Liver (tissue), 9 donors: ENCODE measurements around the gene VPS13C. TPM values are rescaled to one million over a fixed set of nuclear protein-coding genes. Genes with fewer than 3 reads are reported as not detected.
A peak's percentile ranks its signal among the peaks of the same experiment; 100 is the strongest.

ENCODE experiments used
- DNase-seq: peaks from one replicate; pipeline ENCODE4 v3.0.0-alpha.2; 2017; ENCODE audit warnings: low spot score
- H3K27ac ChIP-seq, 2 donors: one replicate each; pipeline ENCODE4 v1.7.0; 2013; ENCODE audit warnings: inconsistent platforms in 2 of 2, low read length in 2 of 2, control low read depth in 1 of 2, low read depth in 1 of 2, mild to moderate bottlenecking in 1 of 2
- H3K27me3 ChIP-seq, 4 donors: one replicate each; pipeline versions ENCODE4 v1.6.1 to v1.7.0; 2013; ENCODE audit warnings: low read length in 3 of 4, inconsistent platforms in 1 of 4, mild to moderate bottlenecking in 1 of 4, moderate library complexity in 1 of 4; ENCODE audit not compliant: control insufficient read depth in 4 of 4, insufficient read depth in 4 of 4
- H3K36me3 ChIP-seq, 4 donors: one replicate each; pipeline versions ENCODE4 v1.6.1 to v1.7.0; 2013; ENCODE audit warnings: low read length in 3 of 4, mild to moderate bottlenecking in 3 of 4, low read depth in 1 of 4, moderate library complexity in 1 of 4; ENCODE audit not compliant: control insufficient read depth in 4 of 4, insufficient read depth in 3 of 4
- H3K4me1 ChIP-seq, 4 donors: one replicate each; pipeline versions ENCODE4 v1.6.1 to v1.7.0; 2013; ENCODE audit warnings: low read length in 3 of 4, mild to moderate bottlenecking in 3 of 4, moderate library complexity in 1 of 4; ENCODE audit not compliant: control insufficient read depth in 4 of 4, insufficient read depth in 4 of 4
- H3K4me3 ChIP-seq, 3 donors: one replicate each; pipeline versions ENCODE4 v1.6.1 to v1.7.0; 2013; ENCODE audit warnings: low read length in 3 of 3, control low read depth in 1 of 3, low read depth in 1 of 3, mild to moderate bottlenecking in 1 of 3
- H3K9ac ChIP-seq, 2 donors: one replicate each; pipeline ENCODE4 v1.7.0; 2013; ENCODE audit warnings: low read length in 2 of 2, mild to moderate bottlenecking in 2 of 2, moderate library complexity in 2 of 2, control low read depth in 1 of 2, low read depth in 1 of 2
- H3K9me3 ChIP-seq, 4 donors: one replicate each; pipeline versions ENCODE4 v1.6.1 to v1.7.0; 2013; ENCODE audit warnings: low read length in 3 of 4; ENCODE audit not compliant: control insufficient read depth in 4 of 4
- ATF3 ChIP-seq: IDR thresholded peaks from 2 replicates; pipeline ENCODE4 v1.6.1; 2016; ENCODE audit warnings: antibody characterized with exemption
- CTCF ChIP-seq: fragments of 150-350 bp; IDR thresholded peaks from 2 replicates; pipeline ENCODE4 v1.5.1; 2017; ENCODE audit warnings: improper control_type of control experiment, low read depth, low read length; ENCODE audit not compliant: missing input control
- EGR1 ChIP-seq, 2 donors: IDR thresholded peaks; 2 replicates each; pipeline ENCODE4 v1.6.1; 2016 to 2018; ENCODE audit warnings: antibody characterized with exemption in 2 of 2, low read depth in 2 of 2
- FOXA1 ChIP-seq: IDR thresholded peaks from 2 replicates; pipeline ENCODE4 v1.6.1; 2016; ENCODE audit warnings: antibody characterized with exemption
- GABPA ChIP-seq, 2 donors: IDR thresholded peaks in 1 of 2; conservative IDR thresholded peaks in 1 of 2; 2 replicates each; pipeline ENCODE4 v1.6.1; 2016; ENCODE audit warnings: antibody characterized with exemption in 2 of 2, mild to moderate bottlenecking in 1 of 2, moderate library complexity in 1 of 2
- HNF4A ChIP-seq, 2 donors: conservative IDR thresholded peaks; 2 replicates each; pipeline ENCODE4 v1.6.1; 2016; ENCODE audit warnings: antibody characterized with exemption in 2 of 2, mild to moderate bottlenecking in 2 of 2
- HNF4G ChIP-seq: IDR thresholded peaks from 2 replicates; pipeline ENCODE4 v1.6.1; 2016; ENCODE audit warnings: antibody characterized with exemption
- JUND ChIP-seq, 2 donors: IDR thresholded peaks; 2 replicates each; pipeline ENCODE4 v1.6.1; 2016; ENCODE audit warnings: antibody characterized with exemption in 2 of 2
- MAX ChIP-seq: IDR thresholded peaks from 2 replicates; pipeline ENCODE4 v1.6.1; 2016; ENCODE audit warnings: antibody characterized with exemption
- RAD21 ChIP-seq, 2 donors: IDR thresholded peaks; 2 replicates each; pipeline ENCODE4 v1.6.1; 2016; ENCODE audit warnings: antibody characterized with exemption in 2 of 2, mild to moderate bottlenecking in 2 of 2
- RXRA ChIP-seq, 2 donors: IDR thresholded peaks; 2 replicates each; pipeline ENCODE4 v1.6.1; 2017 to 2018; ENCODE audit warnings: antibody characterized with exemption in 2 of 2, mild to moderate bottlenecking in 1 of 2
- SP1 ChIP-seq: IDR thresholded peaks from 2 replicates; pipeline ENCODE4 v1.6.1; 2018; ENCODE audit warnings: antibody characterized with exemption, mild to moderate bottlenecking
- TAF1 ChIP-seq: conservative IDR thresholded peaks from 2 replicates; pipeline ENCODE4 v1.6.1; 2016; ENCODE audit warnings: antibody characterized with exemption, mild to moderate bottlenecking
- YY1 ChIP-seq: IDR thresholded peaks from 2 replicates; pipeline ENCODE4 v1.6.1; 2016; ENCODE audit warnings: antibody characterized with exemption, mild to moderate bottlenecking
- ZBTB33 ChIP-seq: IDR thresholded peaks from 2 replicates; pipeline ENCODE4 v1.6.1; 2016; ENCODE audit warnings: antibody characterized with exemption
- WGBS: extraction: QIAGEN DNeasy Blood & Tissue Kit; methylation state at CpG from one replicate; pipeline ENCODE4 v1.1.7; 2013; 5-methylcytosine and 5-hydroxymethylcytosine counted together
- polyA plus RNA-seq, 2 donors: library from polyadenylated mRNA; stranded (reverse) in 1 of 2; unstranded in 1 of 2; fragments of 200-250 nt in 1 of 2; fragments of >200 nt in 1 of 2; fragmentation: Nextera tagmentation in 1 of 2; extraction: Ambion mirVana in 1 of 2; gene quantifications; one replicate each; pipeline versions ENCODE4 v1.2.1 to v1.2.3, GENCODE V29; 2013 to 2015
- total RNA-seq, 2 donors: library from RNA; depleted of rRNA; stranded (reverse); fragments of >200 nt; gene quantifications; one replicate each; pipeline ENCODE4 v1.2.3, GENCODE V29; 2014
- donor health status: healthy.
- donor health status: healthy.
- donor health status: healthy.
- donor health status: healthy.
- donor health status: healthy.

VPS13C gene
- total and polyA plus RNA-seq, 4 donors, result 5.4 to 42.0 (median 17.4) TPM

- no peaks in the 10 kb centered on the region for H3K4me1 ChIP-seq
- no peaks in the 10 kb centered on the region for H3K27me3 ChIP-seq
- no peak for TF ChIP-seq ZBTB33
- TF ChIP-seq JUND (IDR thresholded peaks at IDR 0.05), result no peak
- no peak for TF ChIP-seq TAF1
- DNase-seq, result no peak
- no peak overlapping the region for H3K27ac ChIP-seq
- no peaks in the 10 kb centered on the region for H3K9me3 ChIP-seq
- H3K9ac ChIP-seq, result no peak overlapping the region
- H3K4me3 ChIP-seq, result no peak overlapping the region
- no peaks in the 10 kb centered on the region for H3K36me3 ChIP-seq
- WGBS, result 84% methylated on average over 5 of the region's 5 CpGs
These were observed 33.6 kb upstream of the VPS13C start for GRCh38 chr15:62093809-62094208.

GRCh38 chr15:62090988-62091387, 30.7 kb upstream of the VPS13C start:
- Histone ChIP-seq H3K4me1 (no peaks in the 10 kb centered on the region), H3K9me3 (no peaks in the 10 kb centered on the region), H3K9ac (no peak overlapping the region), H3K4me3 (no peak overlapping the region), H3K27ac (no peak overlapping the region), H3K36me3 (no peaks in the 10 kb centered on the region), H3K27me3 (no peaks in the 10 kb centered on the region)
- TF ChIP-seq HNF4A (conservative IDR thresholded peaks at IDR 0.05) (no peak), RAD21 (IDR thresholded peaks at IDR 0.05) (no peak), EGR1 (IDR thresholded peaks at IDR 0.05; ENCODE audit: low read depth in 2 of 2) (no peak), FOXA1 (no peak)
- 90% methylated on average over 7 of the region's 7 CpGs for WGBS
- no peak for DNase-seq

- Histone ChIP-seq H3K36me3 (no peaks in the 10 kb centered on the region), H3K9me3 (no peaks in the 10 kb centered on the region), H3K27me3 (no peaks in the 10 kb centered on the region), H3K4me1 (no peaks in the 10 kb centered on the region), H3K9ac (no peak overlapping the region), H3K4me3 (no peak overlapping the region), H3K27ac (no peak overlapping the region)
- TF ChIP-seq MAX, result no peak
- no peak for TF ChIP-seq CTCF
- 75% methylated on average over 2 of the region's 2 CpGs for WGBS
- DNase-seq, result no peak
These were observed 29.4 kb upstream of the VPS13C start for GRCh38 chr15:62089616-62090015.

- Histone ChIP-seq H3K27ac (peak overlapping the region in 1 of 2 donors; percentile 14), H3K36me3 (no peaks in the 10 kb centered on the region), H3K4me1 (no peaks in the 10 kb centered on the region), H3K27me3 (no peaks in the 10 kb centered on the region), H3K9me3 (no peaks in the 10 kb centered on the region), H3K9ac (no peak overlapping the region), H3K4me3 (no peak overlapping the region)
- 43% methylated on average over 1 of the region's 1 CpG for WGBS
- no peak for DNase-seq
- TF ChIP-seq MAX (no peak), ZBTB33 (no peak), HNF4A (conservative IDR thresholded peaks at IDR 0.05) (no peak), RXRA (IDR thresholded peaks at IDR 0.05) (no peak), HNF4G (no peak), JUND (IDR thresholded peaks at IDR 0.05) (no peak), CTCF (no peak), FOXA1 (no peak), TAF1 (no peak), RAD21 (IDR thresholded peaks at IDR 0.05) (no peak), YY1 (no peak), ATF3 (no peak), SP1 (no peak), GABPA (IDR thresholded peaks at IDR 0.05 in 1 of 2, conservative IDR thresholded peaks at IDR 0.05 in 1 of 2) (no peak)
These were observed 28.1 kb upstream of the VPS13C start for GRCh38 chr15:62088353-62088693.
